HL-60/S4 (cell line): ENCODE results near the gene UBE3B.

Experiments used
- in situ Hi-C: fragments of 300-500 bp; cut with MboI; formaldehyde crosslinking; loops from 2 replicates; pipeline ENCODE4 v1.14.3; 2022; ENCODE audit warnings: low sequenced_read_pairs

Gene UBE3B

GRCh38 chr12:109549613-109550270 is 72.3 kb downstream of the UBE3B start:
- in situ Hi-C loops = no loop called here

- in situ Hi-C loops = no loop called here
These were observed 72.8 kb downstream of the UBE3B start for GRCh38 chr12:109550281-109550680.

GRCh38 chr12:109551108-109551507 is 73.7 kb downstream of the UBE3B start:
- in situ Hi-C loops = no loop called here

DNA sequence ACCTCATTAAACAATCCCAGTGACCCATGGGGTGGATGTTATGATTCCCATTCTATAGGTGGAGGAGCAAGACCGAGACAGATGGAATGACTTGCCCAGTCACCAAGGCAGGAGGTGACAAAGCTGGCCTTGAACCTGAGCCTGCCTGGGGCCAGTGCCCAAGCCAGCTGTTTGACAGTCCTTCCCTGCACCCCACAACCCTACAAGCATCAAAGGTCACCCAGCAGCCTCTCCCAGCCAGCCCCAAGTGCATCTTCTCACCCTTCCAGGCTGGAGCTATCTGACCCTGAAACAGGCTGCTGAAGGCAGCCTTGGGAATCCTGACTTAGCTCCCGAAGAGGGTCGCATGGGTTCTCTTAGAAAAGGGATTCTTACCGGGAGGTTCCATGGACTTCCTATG is 75.5 kb downstream of the UBE3B start:
- in situ Hi-C loops = no loop called here

GRCh38 chr12:109553483-109553882 is 76.0 kb downstream of the UBE3B start:
- in situ Hi-C loops = no loop called here

- in situ Hi-C loops = no loop called here
These were observed 76.6 kb downstream of the UBE3B start for GRCh38 chr12:109553906-109554500.

- in situ Hi-C loops = no loop called here
These were observed 77.3 kb downstream of the UBE3B start for GRCh38 chr12:109554761-109555160.

DNA sequence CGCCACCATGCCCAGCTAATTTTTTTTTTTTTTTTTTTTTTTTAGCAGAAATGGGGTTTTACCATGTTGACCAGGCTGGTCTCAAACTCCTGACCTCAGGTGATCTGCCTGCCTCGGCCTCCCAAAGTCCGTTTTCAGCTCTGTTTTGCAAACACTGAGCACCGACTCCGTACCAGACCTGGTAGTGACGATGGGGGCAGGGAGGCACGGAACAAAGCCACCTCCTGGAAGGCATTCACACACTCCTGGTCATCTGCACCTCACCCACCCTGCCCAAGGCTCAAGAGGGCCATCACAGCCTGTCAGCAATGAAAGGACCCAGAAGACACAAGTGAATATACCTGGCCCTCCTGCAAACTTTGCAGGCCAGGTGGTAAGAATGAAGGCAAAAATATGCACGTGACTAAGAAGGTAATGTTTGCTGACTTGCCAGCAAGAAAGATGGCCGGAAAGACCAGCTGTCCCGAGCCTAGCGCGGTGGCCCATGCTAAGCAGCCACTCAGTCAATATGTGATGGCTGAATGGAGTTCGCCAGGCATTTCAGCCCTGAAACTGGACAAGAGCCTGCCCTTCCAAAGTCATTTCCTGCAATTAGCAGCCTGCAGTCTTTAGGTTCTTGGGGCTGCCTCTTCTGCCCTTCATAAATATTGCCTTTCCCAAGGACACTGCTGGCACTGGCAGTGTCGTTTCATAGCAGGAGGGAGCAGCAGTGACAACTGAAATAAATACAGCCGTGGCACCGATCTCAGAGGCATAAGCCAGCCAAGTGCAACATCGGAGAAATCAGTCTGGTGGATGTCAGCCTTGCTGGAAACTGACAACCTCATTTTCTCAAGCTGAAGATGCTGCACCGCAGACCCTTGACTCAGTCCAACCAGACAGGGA is 78.2 kb downstream of the UBE3B start:
- in situ Hi-C loops = no loop called here

- in situ Hi-C loops = no loop called here
These were observed 79.8 kb downstream of the UBE3B start for GRCh38 chr12:109557200-109557599.

GRCh38 chr12:109557805-109558204 is 80.4 kb downstream of the UBE3B start:
- in situ Hi-C loops = no loop called here

GRCh38 chr12:109558374-109559199 is 81.2 kb downstream of the UBE3B start:
- in situ Hi-C loops = no loop called here

DNA sequence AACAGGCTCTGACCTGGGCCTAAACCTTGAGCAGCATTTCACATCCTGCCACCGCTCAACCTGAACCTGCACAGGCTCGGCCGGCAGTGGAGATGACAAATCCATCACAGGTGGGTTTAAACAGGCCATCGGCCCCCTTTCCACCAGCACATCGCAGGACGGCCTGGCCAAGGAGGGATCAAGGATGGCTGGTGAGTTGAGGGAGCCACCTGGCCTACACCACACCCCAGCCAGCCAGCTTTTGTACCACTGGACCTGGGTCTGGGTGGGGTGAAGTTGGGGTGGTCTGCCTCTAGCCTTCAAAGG is 81.7 kb downstream of the UBE3B start:
- in situ Hi-C loops = no loop called here

DNA sequence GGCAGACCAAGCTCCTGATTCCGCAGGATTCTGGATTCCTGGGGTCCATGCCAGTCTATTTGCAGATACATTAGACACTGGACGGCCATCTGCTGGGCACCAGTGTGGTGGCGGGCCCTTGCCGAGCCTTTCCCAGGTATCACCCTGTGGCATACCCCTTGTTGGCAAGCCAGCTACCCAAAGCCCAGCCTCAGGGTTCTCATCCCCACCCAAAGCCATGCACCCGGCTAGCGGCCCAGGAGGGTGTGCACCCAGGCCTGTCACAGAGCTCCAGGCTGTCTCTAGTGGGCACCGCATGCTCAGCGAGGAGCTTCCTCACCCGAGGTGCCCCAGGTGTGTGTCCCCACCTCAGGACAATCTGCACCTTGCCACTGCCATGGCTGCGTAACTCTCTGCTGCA is 82.2 kb downstream of the UBE3B start:
- in situ Hi-C loops = no loop called here

- in situ Hi-C loops = no loop called here
These were observed 83.7 kb downstream of the UBE3B start for GRCh38 chr12:109560867-109561710.

GRCh38 chr12:109561711-109562030 is 84.2 kb downstream of the UBE3B start:
- in situ Hi-C loops = no loop called here

DNA sequence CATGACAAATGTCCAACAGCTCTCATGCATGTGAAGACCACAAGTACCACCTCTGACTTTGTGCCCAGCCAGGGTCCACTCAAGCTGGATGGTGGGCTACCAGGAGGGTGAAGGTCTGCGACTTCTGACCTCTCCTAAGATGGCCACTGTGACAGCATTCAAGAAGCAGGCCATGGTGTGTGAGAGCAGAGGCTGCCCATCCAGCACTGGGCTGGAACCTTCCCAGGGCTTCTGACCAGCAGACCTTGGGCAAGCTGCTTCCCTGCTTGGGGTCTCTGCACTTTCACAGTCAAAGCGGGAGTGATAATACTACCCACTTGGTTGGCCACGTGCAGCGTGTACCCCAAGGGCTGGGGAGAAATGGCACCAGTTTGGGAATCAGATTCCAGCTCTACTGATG is 85.4 kb downstream of the UBE3B start:
- in situ Hi-C loops = no loop called here

- in situ Hi-C loops = no loop called here
These were observed 86.2 kb downstream of the UBE3B start for GRCh38 chr12:109563291-109564284.

DNA sequence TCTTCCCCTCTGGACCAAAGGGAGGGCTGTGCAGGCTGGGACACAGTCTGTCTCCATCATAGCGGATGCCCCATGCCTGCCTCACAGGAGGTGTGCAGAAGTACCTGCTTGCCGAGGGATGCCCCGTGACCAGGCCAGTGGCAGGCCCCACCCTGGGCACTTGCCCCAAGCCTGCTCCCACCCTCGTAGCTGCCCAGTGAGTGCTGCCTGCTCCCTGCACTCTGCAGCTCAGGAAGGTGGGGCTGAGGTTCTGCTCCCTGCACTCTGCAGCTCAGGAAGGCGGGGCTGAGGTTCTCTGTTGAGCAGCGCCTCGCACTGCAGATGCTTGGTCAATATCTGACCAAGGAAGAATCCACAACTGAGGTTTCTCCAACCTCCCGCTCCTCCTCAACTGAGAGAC is 89.0 kb downstream of the UBE3B start:
- in situ Hi-C loops = no loop called here

GRCh38 chr12:109567296-109567695 is 89.9 kb downstream of the UBE3B start:
- in situ Hi-C loops = no loop called here
